HepG2 (cell line): ENCODE measurements around the gene ELP6. TPM values are rescaled to one million over a fixed set of nuclear protein-coding genes. Genes with fewer than 3 reads are reported as not detected.
A peak's percentile ranks its signal among the peaks of the same experiment; 100 is the strongest.

Experiments
- ASH2L ChIP-seq: fragments of 300-600, 200-600 bp; sonication (generic); IDR thresholded peaks from 2 replicates; pipeline ENCODE4 v1.7.0; 2017; ENCODE audit warnings: low read depth, mild to moderate bottlenecking, moderate library complexity, mixed read lengths, low read length; ENCODE audit not compliant: insufficient read length
- CBX5 ChIP-seq: sonication (generic); formaldehyde crosslinking; IDR thresholded peaks from 2 replicates; pipeline ENCODE4 v1.4.0; 2020; ENCODE audit warnings: missing genetic modification reagents, borderline replicate concordance
- DRAP1 ChIP-seq: IDR thresholded peaks from 2 replicates; pipeline ENCODE4 v1.6.1; 2016; ENCODE audit warnings: missing genetic modification reagents, missing compliant biosample characterization
- E2F2 ChIP-seq: sonication (generic); formaldehyde crosslinking; IDR thresholded peaks from 2 replicates; pipeline ENCODE4 v1.4.0; 2020; ENCODE audit warnings: missing genetic modification reagents, borderline replicate concordance
- FOXJ3 ChIP-seq: sonication (generic); formaldehyde crosslinking; IDR thresholded peaks from 2 replicates; pipeline ENCODE4 v1.4.0; 2020; ENCODE audit warnings: missing genetic modification reagents, mild to moderate bottlenecking, borderline replicate concordance
- GFI1 ChIP-seq: sonication (generic); formaldehyde crosslinking; IDR thresholded peaks from 2 replicates; pipeline ENCODE4 v1.5.0; 2020; ENCODE audit warnings: missing genetic modification reagents, mild to moderate bottlenecking, borderline replicate concordance
- REL ChIP-seq: sonication (generic); formaldehyde crosslinking; conservative IDR thresholded peaks from 2 replicates; pipeline ENCODE4 v1.8.0; 2022; ENCODE audit warnings: mild to moderate bottlenecking, missing genetic modification reagents, moderate library complexity
- SP2 ChIP-seq: sonication (generic); formaldehyde crosslinking; IDR thresholded peaks from 2 replicates; pipeline ENCODE4 v1.5.1; 2020; ENCODE audit warnings: mild to moderate bottlenecking, missing genetic modification reagents
- TBL1XR1 ChIP-seq: fragments of 150-350 bp; IDR thresholded peaks from 2 replicates; pipeline ENCODE4 v1.6.1; 2014; ENCODE audit warnings: borderline replicate concordance, low read length; ENCODE audit not compliant: partially characterized antibody
- ZMYM2 ChIP-seq: sonication (generic); formaldehyde crosslinking; IDR thresholded peaks from 2 replicates; pipeline ENCODE4 v1.8.0; 2022; ENCODE audit warnings: mild to moderate bottlenecking, missing genetic modification reagents
- ZMYM4 ChIP-seq: sonication (generic); formaldehyde crosslinking; IDR thresholded peaks from 2 replicates; pipeline ENCODE4 v1.8.1; 2023; ENCODE audit warnings: mild to moderate bottlenecking, missing genetic modification reagents
- ZNF33B ChIP-seq: sonication (generic); formaldehyde crosslinking; IDR thresholded peaks from 2 replicates; pipeline ENCODE4 v1.5.1; 2020; ENCODE audit warnings: mild to moderate bottlenecking, missing genetic modification reagents
- ZNF367 ChIP-seq: sonication (generic); formaldehyde crosslinking; IDR thresholded peaks from 2 replicates; pipeline ENCODE4 v1.4.0; 2020; ENCODE audit warnings: missing genetic modification reagents, borderline replicate concordance
- ZNF816 ChIP-seq: sonication (generic); formaldehyde crosslinking; IDR thresholded peaks from 2 replicates; pipeline ENCODE4 v1.8.0; 2022; ENCODE audit warnings: missing genetic modification reagents, mild to moderate bottlenecking, borderline replicate concordance
- polyA plus RNA-seq, 8 experiments: library from polyadenylated mRNA; depleted of rRNA in 3 of 8; stranded (reverse) in 7 of 8; unstranded in 1 of 8; fragments of >200 nt; fragmentation: Illumina TruSeq in 4 of 8; extraction: Trizol in 4 of 8; gene quantifications; 2 replicates each; pipeline versions ENCODE4 v1.2.1 to v1.2.3, GENCODE V29; 2011 to 2016; ENCODE audit warnings: low read depth in 4 of 8, missing spikeins in 1 of 8, mixed read lengths in 1 of 8; ENCODE audit not compliant: insufficient read depth in 1 of 8
- total RNA-seq, 5 experiments: library from RNA; depleted of rRNA; stranded (reverse); fragments of >200 nt; fragmentation: Illumina TruSeq; extraction: Trizol; gene quantifications; 2 replicates each; pipeline ENCODE4 v1.2.3, GENCODE V29; 2016; ENCODE audit warnings: low read depth in 1 of 5
- TF ChIP-seq, protein P1 (sequence below): sonication (generic); formaldehyde crosslinking; IDR thresholded peaks from 2 replicates; pipeline ENCODE4 v1.4.0; 2020; ENCODE audit warnings: low read depth, mild to moderate bottlenecking, missing genetic modification reagents
- TF ChIP-seq, protein P2 (sequence below): sonication (generic); formaldehyde crosslinking; IDR thresholded peaks from 2 replicates; pipeline ENCODE4 v1.5.1; 2020; ENCODE audit warnings: mild to moderate bottlenecking, missing genetic modification reagents, moderate library complexity

ELP6 gene
- total and polyA plus RNA-seq, 2 of the 13 experiments (the other 11 are each of a cell fraction or from before 2014, with no cell fraction given): 45.0 to 49.3 TPM

GRCh38 chr3:47475570-47476329 lies 37.8 kb downstream of the ELP6 start, which contains the start of gene SCAP (continued):
- TF ChIP-seq ZNF367 (CRISPR knock-in tag): no peak
- TF ChIP-seq, protein P1, sequence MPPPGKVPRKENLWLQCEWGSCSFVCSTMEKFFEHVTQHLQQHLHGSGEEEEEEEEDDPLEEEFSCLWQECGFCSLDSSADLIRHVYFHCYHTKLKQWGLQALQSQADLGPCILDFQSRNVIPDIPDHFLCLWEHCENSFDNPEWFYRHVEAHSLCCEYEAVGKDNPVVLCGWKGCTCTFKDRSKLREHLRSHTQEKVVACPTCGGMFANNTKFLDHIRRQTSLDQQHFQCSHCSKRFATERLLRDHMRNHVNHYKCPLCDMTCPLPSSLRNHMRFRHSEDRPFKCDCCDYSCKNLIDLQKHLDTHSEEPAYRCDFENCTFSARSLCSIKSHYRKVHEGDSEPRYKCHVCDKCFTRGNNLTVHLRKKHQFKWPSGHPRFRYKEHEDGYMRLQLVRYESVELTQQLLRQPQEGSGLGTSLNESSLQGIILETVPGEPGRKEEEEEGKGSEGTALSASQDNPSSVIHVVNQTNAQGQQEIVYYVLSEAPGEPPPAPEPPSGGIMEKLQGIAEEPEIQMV (CRISPR knock-in tag): peak; percentile 30; the same call in 1 of the 2 replicates
- peak; percentile 15; the same call in 1 of the 2 replicates for TF ChIP-seq GFI1 (CRISPR knock-in tag)
- peak; percentile 27; the same call in 1 of the 2 replicates for TF ChIP-seq E2F2 (CRISPR knock-in tag)
- peak; percentile 94 for TF ChIP-seq ZMYM4 (CRISPR knock-in tag)
- 0 out of 2 replicates have a peak, but pooled peaks have one; percentile 20 for TF ChIP-seq ZNF33B (CRISPR knock-in tag)
- TF ChIP-seq ZNF816 (CRISPR knock-in tag): no peak; the same call in 1 of the 2 replicates
- TF ChIP-seq REL: 0 out of 2 replicates have a peak, but pooled peaks have one; percentile 69
- TF ChIP-seq ZMYM2 (CRISPR knock-in tag): peak; percentile 62; the same call in 1 of the 2 replicates
- TF ChIP-seq ASH2L: peak; percentile 85
- TF ChIP-seq SP2 (CRISPR knock-in tag): peak; percentile 52; the same call in 1 of the 2 replicates
- TF ChIP-seq CBX5 (CRISPR knock-in tag): peak; percentile 76; the same call in 1 of the 2 replicates
- TF ChIP-seq, protein P2, sequence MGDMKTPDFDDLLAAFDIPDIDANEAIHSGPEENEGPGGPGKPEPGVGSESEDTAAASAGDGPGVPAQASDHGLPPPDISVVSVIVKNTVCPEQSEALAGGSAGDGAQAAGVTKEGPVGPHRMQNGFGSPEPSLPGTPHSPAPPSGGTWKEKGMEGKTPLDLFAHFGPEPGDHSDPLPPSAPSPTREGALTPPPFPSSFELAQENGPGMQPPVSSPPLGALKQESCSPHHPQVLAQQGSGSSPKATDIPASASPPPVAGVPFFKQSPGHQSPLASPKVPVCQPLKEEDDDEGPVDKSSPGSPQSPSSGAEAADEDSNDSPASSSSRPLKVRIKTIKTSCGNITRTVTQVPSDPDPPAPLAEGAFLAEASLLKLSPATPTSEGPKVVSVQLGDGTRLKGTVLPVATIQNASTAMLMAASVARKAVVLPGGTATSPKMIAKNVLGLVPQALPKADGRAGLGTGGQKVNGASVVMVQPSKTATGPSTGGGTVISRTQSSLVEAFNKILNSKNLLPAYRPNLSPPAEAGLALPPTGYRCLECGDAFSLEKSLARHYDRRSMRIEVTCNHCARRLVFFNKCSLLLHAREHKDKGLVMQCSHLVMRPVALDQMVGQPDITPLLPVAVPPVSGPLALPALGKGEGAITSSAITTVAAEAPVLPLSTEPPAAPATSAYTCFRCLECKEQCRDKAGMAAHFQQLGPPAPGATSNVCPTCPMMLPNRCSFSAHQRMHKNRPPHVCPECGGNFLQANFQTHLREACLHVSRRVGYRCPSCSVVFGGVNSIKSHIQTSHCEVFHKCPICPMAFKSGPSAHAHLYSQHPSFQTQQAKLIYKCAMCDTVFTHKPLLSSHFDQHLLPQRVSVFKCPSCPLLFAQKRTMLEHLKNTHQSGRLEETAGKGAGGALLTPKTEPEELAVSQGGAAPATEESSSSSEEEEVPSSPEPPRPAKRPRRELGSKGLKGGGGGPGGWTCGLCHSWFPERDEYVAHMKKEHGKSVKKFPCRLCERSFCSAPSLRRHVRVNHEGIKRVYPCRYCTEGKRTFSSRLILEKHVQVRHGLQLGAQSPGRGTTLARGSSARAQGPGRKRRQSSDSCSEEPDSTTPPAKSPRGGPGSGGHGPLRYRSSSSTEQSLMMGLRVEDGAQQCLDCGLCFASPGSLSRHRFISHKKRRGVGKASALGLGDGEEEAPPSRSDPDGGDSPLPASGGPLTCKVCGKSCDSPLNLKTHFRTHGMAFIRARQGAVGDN: peak; percentile 94
- TF ChIP-seq FOXJ3: no peak; the same call in 1 of the 2 replicates
- peak; percentile 87 for TF ChIP-seq TBL1XR1
- TF ChIP-seq DRAP1 (CRISPR knock-in tag): peak; percentile 68
